GM10847 (cell line): ENCODE data around the gene PLXNB2.

ENCODE experiments used
- POLR2A ChIP-seq: IDR thresholded peaks from 2 replicates; pipeline ENCODE4 v1.6.1; 2011; ENCODE audit not compliant: insufficient read length; ENCODE audit errors: extremely low read depth

PLXNB2 gene

GRCh38 chr22:50297510-50298265 lies 9.8 kb downstream of the PLXNB2 start:
- TF ChIP-seq POLR2A: no peak

GRCh38 chr22:50296658-50297490 lies 10.6 kb downstream of the PLXNB2 start:
- no peak for TF ChIP-seq POLR2A

- peak; percentile 11 for TF ChIP-seq POLR2A
These were observed 13.2 kb downstream of the PLXNB2 start for GRCh38 chr22:50294319-50294656.

- no peak for TF ChIP-seq POLR2A
These were observed 13.8 kb downstream of the PLXNB2 start for GRCh38 chr22:50293441-50294318.

- no peak for TF ChIP-seq POLR2A
These were observed 14.6 kb downstream of the PLXNB2 start for GRCh38 chr22:50292643-50293440.

- TF ChIP-seq POLR2A: no peak
These were observed 17.4 kb downstream of the PLXNB2 start for GRCh38 chr22:50289942-50290630.

- no peak for TF ChIP-seq POLR2A
These were observed 18.1 kb downstream of the PLXNB2 start for GRCh38 chr22:50289151-50289941.

GRCh38 chr22:50287731-50288130 lies 19.7 kb downstream of the PLXNB2 start:
- TF ChIP-seq POLR2A: no peak

- no peak for TF ChIP-seq POLR2A
These were observed 20.6 kb downstream of the PLXNB2 start for GRCh38 chr22:50286701-50287318.

- no peak for TF ChIP-seq POLR2A
These were observed 21.2 kb downstream of the PLXNB2 start for GRCh38 chr22:50286275-50286674.

- no peak for TF ChIP-seq POLR2A
These were observed 21.7 kb downstream of the PLXNB2 start for GRCh38 chr22:50285568-50286229.

- TF ChIP-seq POLR2A: no peak
These were observed 23.0 kb downstream of the PLXNB2 start for GRCh38 chr22:50284479-50284878.
